Fibroblast of pulmonary artery (primary cell): ENCODE data around the gene KCNK2.

Source experiments
- DNase-seq: peaks from one replicate; pipeline ENCODE4 v3.0.0-alpha.2; 2010; ENCODE audit warnings: low read depth
- H3K4me3 ChIP-seq: replicated peaks from 2 replicates; pipeline ENCODE4 v1.5.1; 2011; ENCODE audit warnings: low read depth, mild to moderate bottlenecking, control low read depth, low read length, moderate library complexity
- CTCF ChIP-seq: IDR thresholded peaks from 2 replicates; pipeline ENCODE4 v1.5.1; 2011; ENCODE audit warnings: mild to moderate bottlenecking, control low read depth, low read length, inconsistent platforms; ENCODE audit errors: missing control alignments

KCNK2 gene

GRCh38 chr1:215076322-215076721 is 6.2 kb upstream of the KCNK2 start:
- peak; percentile 70 for DNase-seq
- no peak overlapping the region for H3K4me3 ChIP-seq
- peak; percentile 63 for TF ChIP-seq CTCF

DNA sequence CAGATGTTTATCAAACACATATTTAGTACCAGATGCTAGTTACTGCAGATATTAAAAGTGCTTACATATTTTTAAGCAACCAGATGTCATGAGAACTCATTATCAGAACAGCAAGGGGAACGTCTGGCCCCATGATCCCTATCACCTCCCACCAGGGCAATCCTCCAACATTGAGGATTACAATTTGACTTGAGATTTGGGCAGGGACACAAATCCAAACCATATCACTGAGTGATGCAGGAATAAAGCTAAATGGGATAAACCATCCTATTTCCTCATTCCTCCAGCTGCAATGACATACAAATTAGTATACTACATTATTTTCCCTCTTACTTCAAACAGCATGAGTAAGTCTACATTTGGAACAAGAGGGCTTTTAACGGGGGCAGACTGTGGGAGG is 3.1 kb upstream of the KCNK2 start:
- TF ChIP-seq CTCF = no peak
- no peak overlapping the region for H3K4me3 ChIP-seq
- DNase-seq = no peak

- no peak for TF ChIP-seq CTCF
- peak overlapping the region; percentile 57 for H3K4me3 ChIP-seq
These were observed 641 bp upstream of the KCNK2 start for GRCh38 chr1:215081661-215082531.

DNA sequence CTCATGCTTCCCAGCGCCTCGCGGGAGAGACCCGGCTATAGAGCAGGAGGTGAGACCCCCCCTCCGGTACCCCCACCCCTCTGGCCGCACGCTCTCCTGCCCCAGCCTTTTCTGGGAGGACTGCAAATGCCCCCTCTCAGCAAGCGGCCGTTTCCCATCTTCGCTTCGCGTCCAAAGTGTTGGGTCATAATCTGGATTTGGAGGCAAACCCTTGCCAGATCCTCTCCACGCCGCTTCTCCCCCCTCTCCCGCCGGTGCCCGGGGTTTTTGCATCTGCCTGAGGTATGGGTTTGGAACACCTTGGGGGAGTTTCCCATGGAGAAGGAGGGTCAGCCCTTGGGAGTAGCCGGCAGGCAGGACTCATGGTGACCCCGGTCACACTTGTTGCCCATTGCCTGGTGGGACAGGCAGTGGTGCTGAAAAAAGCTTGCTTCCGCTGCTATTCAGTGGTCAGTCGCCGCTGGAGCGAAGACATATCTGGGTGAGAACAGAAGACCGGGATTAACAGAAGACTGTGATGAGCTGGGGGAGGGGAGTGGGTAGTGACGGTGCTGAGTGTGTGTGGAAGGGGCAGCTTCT is 935 bp downstream of the KCNK2 start:
- no peak for TF ChIP-seq CTCF
- peak; percentile 15 for DNase-seq
- H3K4me3 ChIP-seq = peak overlapping the region; percentile 55

More at GRCh38 chr1:215081661-215082531, 641 bp upstream of the KCNK2 start:
- no peak for DNase-seq

- no peak for DNase-seq
- TF ChIP-seq CTCF = no peak
- no peak overlapping the region for H3K4me3 ChIP-seq
These were observed 2.1 kb downstream of the KCNK2 start for GRCh38 chr1:215084621-215085020.

GRCh38 chr1:215087603-215088002 is 5.1 kb downstream of the KCNK2 start:
- no peak for TF ChIP-seq CTCF
- no peak overlapping the region for H3K4me3 ChIP-seq
- no peak for DNase-seq
